HepG2 (cell line): Measurements from ENCODE around the gene COQ3. TPM values are rescaled to one million over a fixed set of nuclear protein-coding genes. Genes with fewer than 3 reads are reported as not detected.

Experiments used
- BRD4 ChIP-seq: sonication (generic); formaldehyde crosslinking; IDR thresholded peaks from 2 replicates; pipeline ENCODE4 v1.4.0; 2020; ENCODE audit warnings: missing genetic modification reagents
- CENPBD1 ChIP-seq: sonication (generic); formaldehyde crosslinking; IDR thresholded peaks from 2 replicates; pipeline ENCODE4 v1.8.0; 2022; ENCODE audit warnings: missing genetic modification reagents, low read depth, mild to moderate bottlenecking, borderline replicate concordance
- FIP1L1 ChIP-seq: fragments of 200-400 bp; formaldehyde crosslinking; IDR thresholded peaks from 2 replicates; pipeline ENCODE4 v1.6.1; 2018; ENCODE audit warnings: low read depth, mild to moderate bottlenecking, low read length, moderate library complexity, borderline replicate concordance; ENCODE audit not compliant: insufficient read depth
- MED8 ChIP-seq: sonication (generic); formaldehyde crosslinking; IDR thresholded peaks from 2 replicates; pipeline ENCODE4 v1.8.1; 2023; ENCODE audit warnings: mild to moderate bottlenecking, missing genetic modification reagents; ENCODE audit not compliant: insufficient replicate concordance
- PLSCR1 ChIP-seq: sonication (generic); formaldehyde crosslinking; IDR thresholded peaks from 2 replicates; pipeline ENCODE4 v1.5.0; 2020; ENCODE audit warnings: missing genetic modification reagents, mild to moderate bottlenecking, borderline replicate concordance
- PRDM10 ChIP-seq: sonication (generic); formaldehyde crosslinking; IDR thresholded peaks from 2 replicates; pipeline ENCODE4 v1.4.0; 2020; ENCODE audit warnings: low read depth, missing genetic modification reagents
- RBFOX2 ChIP-seq: fragments of 200-400 bp; formaldehyde crosslinking; IDR thresholded peaks from 2 replicates; pipeline ENCODE4 v1.6.1; 2017; ENCODE audit warnings: low read depth, mild to moderate bottlenecking, low read length
- SMARCE1 ChIP-seq: fragments of 450-650 bp; IDR thresholded peaks from 2 replicates; pipeline ENCODE4 v1.6.1; 2017; ENCODE audit warnings: borderline replicate concordance
- STAG1 ChIP-seq: sonication (generic); formaldehyde crosslinking; IDR thresholded peaks from 2 replicates; pipeline ENCODE4 v1.4.0; 2020; ENCODE audit warnings: missing genetic modification reagents
- U2AF1 ChIP-seq: fragments of 200-400 bp; formaldehyde crosslinking; optimal IDR thresholded peaks from 2 replicates; pipeline ENCODE3; 2017; ENCODE audit warnings: mild to moderate bottlenecking, low read depth, low read length
- ZBTB43 ChIP-seq: sonication (generic); formaldehyde crosslinking; conservative IDR thresholded peaks from 2 replicates; pipeline ENCODE4 v1.4.0; 2020; ENCODE audit warnings: missing genetic modification reagents
- ZNF337 ChIP-seq: sonication (generic); formaldehyde crosslinking; IDR thresholded peaks from 2 replicates; pipeline ENCODE4 v1.5.1; 2020; ENCODE audit warnings: missing genetic modification reagents, low read depth, mild to moderate bottlenecking, borderline replicate concordance
- ZNF44 ChIP-seq: sonication (generic); formaldehyde crosslinking; IDR thresholded peaks from 2 replicates; pipeline ENCODE4 v1.5.1; 2020; ENCODE audit warnings: mild to moderate bottlenecking, missing genetic modification reagents
- ZNF761 ChIP-seq: sonication (generic); formaldehyde crosslinking; conservative IDR thresholded peaks from 2 replicates; pipeline ENCODE4 v1.4.0; 2020; ENCODE audit warnings: mild to moderate bottlenecking, missing genetic modification reagents
- ZNF776 ChIP-seq: sonication (generic); formaldehyde crosslinking; IDR thresholded peaks from 2 replicates; pipeline ENCODE4 v1.4.0; 2020; ENCODE audit warnings: mild to moderate bottlenecking, missing genetic modification reagents
- ZNF816 ChIP-seq: sonication (generic); formaldehyde crosslinking; IDR thresholded peaks from 2 replicates; pipeline ENCODE4 v1.8.0; 2022; ENCODE audit warnings: missing genetic modification reagents, mild to moderate bottlenecking, borderline replicate concordance
- ZNF83 ChIP-seq: sonication (generic); formaldehyde crosslinking; IDR thresholded peaks from 2 replicates; pipeline ENCODE4 v1.4.0; 2020; ENCODE audit warnings: missing genetic modification reagents, mild to moderate bottlenecking, borderline replicate concordance
- ZNF878 ChIP-seq: sonication (generic); formaldehyde crosslinking; IDR thresholded peaks from 2 replicates; pipeline ENCODE4 v1.8.1; 2023; ENCODE audit warnings: mild to moderate bottlenecking, missing genetic modification reagents, moderate library complexity
- polyA plus RNA-seq, 8 experiments: library from polyadenylated mRNA; depleted of rRNA in 3 of 8; stranded (reverse) in 7 of 8; unstranded in 1 of 8; fragments of >200 nt; fragmentation: Illumina TruSeq in 4 of 8; extraction: Trizol in 4 of 8; gene quantifications; 2 replicates each; pipeline versions ENCODE4 v1.2.1 to v1.2.3, GENCODE V29; 2011 to 2016; ENCODE audit warnings: low read depth in 4 of 8, missing spikeins in 1 of 8, mixed read lengths in 1 of 8; ENCODE audit not compliant: insufficient read depth in 1 of 8
- total RNA-seq, 5 experiments: library from RNA; depleted of rRNA; stranded (reverse); fragments of >200 nt; fragmentation: Illumina TruSeq; extraction: Trizol; gene quantifications; 2 replicates each; pipeline ENCODE4 v1.2.3, GENCODE V29; 2016; ENCODE audit warnings: low read depth in 1 of 5

The COQ3 gene
- total and polyA plus RNA-seq, 2 of the 13 experiments (the other 11 are each of a cell fraction or from before 2014, with no cell fraction given) = 5.3 to 20.5 TPM

- TF ChIP-seq PRDM10 (CRISPR knock-in tag) (no peak; the same call in 1 of the 2 replicates), ZNF337 (CRISPR knock-in tag) (peak; percentile 82), ZNF878 (no peak), ZNF83 (CRISPR knock-in tag) (no peak), SMARCE1 (no peak), ZNF761 (CRISPR knock-in tag) (peak; percentile 24; the same call in 1 of the 2 replicates), MED8 (CRISPR knock-in tag) (peak; percentile 39), U2AF1 (no peak), STAG1 (no peak), FIP1L1 (no peak), CENPBD1 (CRISPR knock-in tag) (no peak), ZNF816 (no peak), ZBTB43 (CRISPR knock-in tag) (no peak; the same call in 1 of the 2 replicates), PLSCR1 (no peak), RBFOX2 (peak; percentile 68), BRD4 (CRISPR knock-in tag) (peak; percentile 73; the same call in 1 of the 2 replicates), ZNF44 (CRISPR knock-in tag) (no peak), ZNF776 (CRISPR knock-in tag) (no peak)
These were observed 31.0 kb upstream of the COQ3 start, which contains the start of gene PNISR (continued) for GRCh38 chr6:99424761-99425646.
